Endothelial cell of umbilical vein (primary cell): ENCODE data around the gene SNAPIN.

Source experiments
- EZH2 ChIP-seq: IDR thresholded peaks from 2 replicates; pipeline ENCODE4 v1.6.1; 2012; ENCODE audit warnings: borderline replicate concordance, low read depth, mild to moderate bottlenecking, moderate library complexity, low read length, inconsistent platforms; ENCODE audit not compliant: severe bottlenecking
- FOS ChIP-seq: IDR thresholded peaks from 2 replicates; pipeline ENCODE4 v1.6.1; 2011; ENCODE audit warnings: mild to moderate bottlenecking, low read length, moderate library complexity, borderline replicate concordance; ENCODE audit not compliant: insufficient read depth
- JUN ChIP-seq: IDR thresholded peaks from 2 replicates; pipeline ENCODE4 v1.6.1; 2011; ENCODE audit warnings: borderline replicate concordance, low read depth; ENCODE audit not compliant: insufficient read length, insufficient read depth
- POLR2A ChIP-seq: IDR thresholded peaks from 2 replicates; pipeline ENCODE4 v1.6.1; 2012; ENCODE audit warnings: low read depth, mild to moderate bottlenecking, control low read depth, low read length
- POLR2AphosphoS5 ChIP-seq: IDR thresholded peaks from 2 replicates; pipeline ENCODE4 v1.6.1; 2012; ENCODE audit warnings: low read depth, mild to moderate bottlenecking, control low read depth, low read length, moderate library complexity; ENCODE audit not compliant: insufficient read depth
- TF ChIP-seq, protein P1 (sequence below), 2 donors: IDR thresholded peaks; 1 replicate in 1 of 2; 2 replicates in 1 of 2; pipeline ENCODE4 v1.5.1; 2011; ENCODE audit warnings: low read length in 2 of 2, mild to moderate bottlenecking in 2 of 2, moderate library complexity in 2 of 2, control low read depth in 1 of 2, inconsistent platforms in 1 of 2, low read depth in 1 of 2; ENCODE audit not compliant: insufficient read depth in 1 of 2; ENCODE audit errors: extremely low read depth in 1 of 2
- TF ChIP-seq, protein P2 (sequence below): IDR thresholded peaks from 2 replicates; pipeline ENCODE4 v1.6.1; 2011; ENCODE audit not compliant: insufficient read depth, insufficient read length

DNA sequence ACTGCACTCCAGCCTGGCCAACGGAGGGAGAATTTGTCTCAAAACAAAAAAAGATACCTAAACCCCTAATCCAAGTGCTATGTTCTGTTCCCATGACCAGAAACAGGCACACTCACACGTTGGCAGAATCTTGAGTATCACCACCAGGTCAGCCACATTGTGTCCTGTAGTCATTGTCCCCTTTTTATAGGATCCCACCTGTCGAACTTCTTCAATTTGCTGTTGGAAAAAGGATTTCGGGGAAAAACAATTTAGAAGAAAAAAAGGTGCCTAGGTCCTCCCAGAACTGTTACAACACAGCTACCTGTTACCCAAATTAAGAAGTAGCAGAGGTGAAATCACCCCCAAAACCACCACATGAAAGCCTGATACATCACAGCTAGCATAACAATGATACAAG, 8.9 kb downstream of the SNAPIN start:
- TF ChIP-seq POLR2AphosphoS5 (no peak), POLR2A (no peak), EZH2 (no peak), JUN (no peak), FOS (no peak)
- TF ChIP-seq, protein P1, sequence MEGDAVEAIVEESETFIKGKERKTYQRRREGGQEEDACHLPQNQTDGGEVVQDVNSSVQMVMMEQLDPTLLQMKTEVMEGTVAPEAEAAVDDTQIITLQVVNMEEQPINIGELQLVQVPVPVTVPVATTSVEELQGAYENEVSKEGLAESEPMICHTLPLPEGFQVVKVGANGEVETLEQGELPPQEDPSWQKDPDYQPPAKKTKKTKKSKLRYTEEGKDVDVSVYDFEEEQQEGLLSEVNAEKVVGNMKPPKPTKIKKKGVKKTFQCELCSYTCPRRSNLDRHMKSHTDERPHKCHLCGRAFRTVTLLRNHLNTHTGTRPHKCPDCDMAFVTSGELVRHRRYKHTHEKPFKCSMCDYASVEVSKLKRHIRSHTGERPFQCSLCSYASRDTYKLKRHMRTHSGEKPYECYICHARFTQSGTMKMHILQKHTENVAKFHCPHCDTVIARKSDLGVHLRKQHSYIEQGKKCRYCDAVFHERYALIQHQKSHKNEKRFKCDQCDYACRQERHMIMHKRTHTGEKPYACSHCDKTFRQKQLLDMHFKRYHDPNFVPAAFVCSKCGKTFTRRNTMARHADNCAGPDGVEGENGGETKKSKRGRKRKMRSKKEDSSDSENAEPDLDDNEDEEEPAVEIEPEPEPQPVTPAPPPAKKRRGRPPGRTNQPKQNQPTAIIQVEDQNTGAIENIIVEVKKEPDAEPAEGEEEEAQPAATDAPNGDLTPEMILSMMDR (IDR thresholded peaks at IDR 0.05; ENCODE audit: extremely low read depth in 1 of 2, insufficient read depth in 1 of 2, low read depth in 1 of 2, low read length in 2 of 2), result no peak
- TF ChIP-seq, protein P2, sequence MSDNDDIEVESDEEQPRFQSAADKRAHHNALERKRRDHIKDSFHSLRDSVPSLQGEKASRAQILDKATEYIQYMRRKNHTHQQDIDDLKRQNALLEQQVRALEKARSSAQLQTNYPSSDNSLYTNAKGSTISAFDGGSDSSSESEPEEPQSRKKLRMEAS, result no peak
